HUES6 (cell line): ENCODE measurements around the gene CSRP3.

ENCODE experiments used
- H3K27ac ChIP-seq: 2 replicates; pipeline ENCODE4 v1.7.0; 2013; ENCODE audit warnings: low read depth, mild to moderate bottlenecking, low read length, inconsistent platforms
- H3K27me3 ChIP-seq: 2 replicates; pipeline ENCODE4 v1.6.1; 2013; ENCODE audit warnings: low read length; ENCODE audit not compliant: control insufficient read depth, insufficient read depth
- H3K36me3 ChIP-seq: 2 replicates; pipeline ENCODE4 v1.6.1; 2013; ENCODE audit warnings: low read length; ENCODE audit not compliant: control insufficient read depth, insufficient read depth
- H3K4me1 ChIP-seq: 2 replicates; pipeline ENCODE4 v1.6.1; 2013; ENCODE audit warnings: low read length; ENCODE audit not compliant: control insufficient read depth, insufficient read depth
- H3K4me3 ChIP-seq: 2 replicates; pipeline ENCODE4 v1.5.1; 2013; ENCODE audit warnings: low read depth, low read length
- H3K9ac ChIP-seq: one replicate; pipeline ENCODE4 v1.6.1; 2013; ENCODE audit warnings: mild to moderate bottlenecking, low read length
- H3K9me3 ChIP-seq: 2 replicates; pipeline ENCODE4 v1.6.1; 2013; ENCODE audit warnings: low read depth, low read length; ENCODE audit not compliant: control insufficient read depth, insufficient read depth

The CSRP3 gene

GRCh38 chr11:19225123-19225522, 23.3 kb upstream of the CSRP3 start:
- Histone ChIP-seq H3K36me3 (peaks cover 33% of the 10 kb centered on the region), H3K4me1 (no peaks in the 10 kb centered on the region), H3K27me3 (no peaks in the 10 kb centered on the region), H3K9ac (no peak overlapping the region), H3K27ac (no peak overlapping the region), H3K4me3 (no peak overlapping the region), H3K9me3 (peaks cover 7% of the 10 kb centered on the region)

GRCh38 chr11:19220903-19221724, 19.3 kb upstream of the CSRP3 start:
- Histone ChIP-seq H3K9me3 (peaks cover 7% of the 10 kb centered on the region), H3K4me1 (no peaks in the 10 kb centered on the region), H3K36me3 (peaks cover 18% of the 10 kb centered on the region), H3K9ac (no peak overlapping the region), H3K27ac (no peak overlapping the region), H3K4me3 (no peak overlapping the region), H3K27me3 (no peaks in the 10 kb centered on the region)

- H3K4me3 ChIP-seq: no peak overlapping the region
- peaks cover 6% of the 10 kb centered on the region; the same call in 1 of the 2 replicates for H3K36me3 ChIP-seq
- H3K9ac ChIP-seq: no peak overlapping the region
- no peak overlapping the region for H3K27ac ChIP-seq
- H3K27me3 ChIP-seq: no peaks in the 10 kb centered on the region
- no peaks in the 10 kb centered on the region for H3K4me1 ChIP-seq
- peaks cover 7% of the 10 kb centered on the region for H3K9me3 ChIP-seq
These were observed 17.1 kb upstream of the CSRP3 start for GRCh38 chr11:19218786-19219460.

GRCh38 chr11:19218216-19218615, 16.4 kb upstream of the CSRP3 start:
- H3K9me3 ChIP-seq: peaks cover 7% of the 10 kb centered on the region
- peaks cover 4% of the 10 kb centered on the region; the same call in 1 of the 2 replicates for H3K36me3 ChIP-seq
- no peak overlapping the region for H3K4me3 ChIP-seq
- H3K27ac ChIP-seq: no peak overlapping the region
- no peaks in the 10 kb centered on the region for H3K27me3 ChIP-seq
- H3K4me1 ChIP-seq: no peaks in the 10 kb centered on the region
- no peak overlapping the region for H3K9ac ChIP-seq

GRCh38 chr11:19216709-19217374, 15.1 kb upstream of the CSRP3 start:
- H3K36me3 ChIP-seq: no peaks in the 10 kb centered on the region
- H3K4me3 ChIP-seq: no peak overlapping the region
- H3K9me3 ChIP-seq: no peaks in the 10 kb centered on the region
- no peaks in the 10 kb centered on the region for H3K4me1 ChIP-seq
- H3K27ac ChIP-seq: no peak overlapping the region
- H3K9ac ChIP-seq: no peak overlapping the region
- no peaks in the 10 kb centered on the region for H3K27me3 ChIP-seq

- Histone ChIP-seq H3K27me3 (no peaks in the 10 kb centered on the region), H3K4me1 (no peaks in the 10 kb centered on the region), H3K36me3 (no peaks in the 10 kb centered on the region), H3K27ac (no peak overlapping the region), H3K4me3 (no peak overlapping the region), H3K9ac (no peak overlapping the region), H3K9me3 (no peaks in the 10 kb centered on the region)
These were observed 14.2 kb upstream of the CSRP3 start for GRCh38 chr11:19216021-19216420.

GRCh38 chr11:19209617-19210370, 8.0 kb upstream of the CSRP3 start:
- Histone ChIP-seq H3K4me1 (no peaks in the 10 kb centered on the region; the same call in 1 of the 2 replicates), H3K36me3 (no peaks in the 10 kb centered on the region), H3K27ac (no peak overlapping the region), H3K9ac (no peak overlapping the region), H3K4me3 (no peak overlapping the region), H3K9me3 (no peaks in the 10 kb centered on the region), H3K27me3 (no peaks in the 10 kb centered on the region)

- Histone ChIP-seq H3K9ac (no peak overlapping the region), H3K4me1 (no peaks in the 10 kb centered on the region; the same call in 1 of the 2 replicates), H3K36me3 (no peaks in the 10 kb centered on the region), H3K27me3 (no peaks in the 10 kb centered on the region), H3K9me3 (no peaks in the 10 kb centered on the region), H3K27ac (no peak overlapping the region), H3K4me3 (no peak overlapping the region)
These were observed 7.3 kb upstream of the CSRP3 start for GRCh38 chr11:19208959-19209546.

GRCh38 chr11:19208181-19208580, 6.4 kb upstream of the CSRP3 start:
- no peak overlapping the region for H3K27ac ChIP-seq
- H3K9me3 ChIP-seq: no peaks in the 10 kb centered on the region
- no peaks in the 10 kb centered on the region for H3K36me3 ChIP-seq
- H3K27me3 ChIP-seq: no peaks in the 10 kb centered on the region
- no peak overlapping the region for H3K4me3 ChIP-seq
- no peak overlapping the region for H3K9ac ChIP-seq
- no peaks in the 10 kb centered on the region; the same call in 1 of the 2 replicates for H3K4me1 ChIP-seq

- no peaks in the 10 kb centered on the region for H3K36me3 ChIP-seq
- H3K9me3 ChIP-seq: peaks cover 6% of the 10 kb centered on the region; the same call in 1 of the 2 replicates
- H3K4me3 ChIP-seq: no peak overlapping the region
- no peak overlapping the region for H3K27ac ChIP-seq
- no peaks in the 10 kb centered on the region; the same call in 1 of the 2 replicates for H3K4me1 ChIP-seq
- H3K27me3 ChIP-seq: no peaks in the 10 kb centered on the region
- no peak overlapping the region for H3K9ac ChIP-seq
These were observed 3.1 kb upstream of the CSRP3 start for GRCh38 chr11:19204836-19205235.
